Mucosa of descending colon (tissue), 3 donors: ENCODE data around the gene NRG3. TPM values are rescaled to one million over a fixed set of nuclear protein-coding genes. Genes with fewer than 3 reads are reported as not detected.
A peak's percentile ranks its signal among the peaks of the same experiment; 100 is the strongest.
"Not testable (repeated sequence)": the region's sequence is repeated elsewhere in the genome, so short reads cannot be mapped to it uniquely, and the experiment has no call there.

Experiments
- ATAC-seq: fragments of 200-7000 bp; cut with Tn5 transposase; one replicate; pipeline ENCODE4 v1.9.1; 2020; ENCODE audit warnings: mild to moderate bottlenecking, moderate library complexity
- DNase-seq, 3 donors: peaks; one replicate each; pipeline ENCODE4 v3.0.0-alpha.2; 2020
- H3K36me3 ChIP-seq: fragments of 200-600 bp; one replicate; pipeline ENCODE4 v1.8.0; 2021; ENCODE audit warnings: low read depth, mild to moderate bottlenecking
- H3K4me1 ChIP-seq: fragments of 200-600 bp; one replicate; pipeline ENCODE4 v1.8.0; 2021; ENCODE audit warnings: low read depth, mild to moderate bottlenecking
- H3K4me3 ChIP-seq: fragments of 200-600 bp; one replicate; pipeline ENCODE4 v1.8.0; 2021; ENCODE audit warnings: mild to moderate bottlenecking
- H3K9me3 ChIP-seq: fragments of 200-600 bp; one replicate; pipeline ENCODE4 v1.8.0; 2021; ENCODE audit warnings: mild to moderate bottlenecking
- CTCF ChIP-seq: fragments of 200-600 bp; IDR thresholded peaks from one replicate; pipeline ENCODE4 v1.8.0; 2022; ENCODE audit warnings: antibody characterized with exemption, mild to moderate bottlenecking
- intact Hi-C, 2 donors: fragments of 100-400 bp; cut with DNase I in 1 of 2; cut with micrococcal nuclease in 1 of 2; formaldehyde crosslinking; loops; one replicate each; pipeline versions ENCODE4 v1.11.0 to v1.11.1; 2022; cut with DNase I, micrococcal nuclease
- total RNA-seq, 3 donors: library from RNA; stranded (reverse); fragmentation: NEBNext Ultra II Directional in 2 of 3; extraction: Animal tissue kit (Norgen Biotek cat#: 25700) in 2 of 3; gene quantifications; one replicate each; pipeline versions ENCODE4 v1.2.1 to v1.2.4, GENCODE V29; 2021 to 2023
- donor health status: DM: no; HTN: no; CAD: no; lungs with moderate emphysema.
- donor health status: DM: no; HTN: no; CAD: no.
- donor health status: DM: no; HTN: yes; CAD: no.

NRG3 gene
- total RNA-seq, 3 donors from 2014 or later = 0.12 to 0.73 (median 0.23) TPM

DNA sequence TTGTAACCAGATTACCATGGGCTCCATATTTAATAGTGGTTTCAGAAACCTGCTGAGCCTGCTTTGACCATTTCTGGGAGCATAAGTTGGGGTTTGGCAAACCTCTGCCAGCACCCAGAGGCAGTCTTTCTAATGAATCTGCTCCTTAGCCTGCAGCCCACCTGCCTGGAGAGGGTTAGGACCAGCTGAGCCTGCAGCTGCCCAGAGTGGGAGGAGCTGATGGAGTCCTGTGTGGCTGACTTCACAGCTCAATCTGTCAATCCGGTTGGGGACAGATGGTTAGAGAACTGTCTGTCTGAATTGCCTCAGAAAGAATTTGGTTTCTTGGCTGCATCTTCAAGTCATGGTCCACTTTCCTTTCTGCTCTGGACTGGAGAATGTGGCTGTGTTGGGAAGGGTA, 444.6 kb downstream of the NRG3 start:
- H3K36me3 ChIP-seq = no peaks in the 10 kb centered on the region
- no peak overlapping the region for H3K4me3 ChIP-seq
- H3K4me1 ChIP-seq = no peaks in the 10 kb centered on the region
- no peak for TF ChIP-seq CTCF
- no peaks in the 10 kb centered on the region for H3K9me3 ChIP-seq
- intact Hi-C loops = no loop called here
- no peak for DNase-seq
- ATAC-seq = no peak

GRCh38 chr10:82321724-82322123, 446.7 kb downstream of the NRG3 start:
- H3K36me3 ChIP-seq = no peaks in the 10 kb centered on the region
- no peaks in the 10 kb centered on the region for H3K9me3 ChIP-seq
- no peak overlapping the region for H3K4me3 ChIP-seq
- no peak for TF ChIP-seq CTCF
- intact Hi-C loops = no loop called here
- ATAC-seq (no peak), DNase-seq (no peak)
- no peaks in the 10 kb centered on the region for H3K4me1 ChIP-seq

DNA sequence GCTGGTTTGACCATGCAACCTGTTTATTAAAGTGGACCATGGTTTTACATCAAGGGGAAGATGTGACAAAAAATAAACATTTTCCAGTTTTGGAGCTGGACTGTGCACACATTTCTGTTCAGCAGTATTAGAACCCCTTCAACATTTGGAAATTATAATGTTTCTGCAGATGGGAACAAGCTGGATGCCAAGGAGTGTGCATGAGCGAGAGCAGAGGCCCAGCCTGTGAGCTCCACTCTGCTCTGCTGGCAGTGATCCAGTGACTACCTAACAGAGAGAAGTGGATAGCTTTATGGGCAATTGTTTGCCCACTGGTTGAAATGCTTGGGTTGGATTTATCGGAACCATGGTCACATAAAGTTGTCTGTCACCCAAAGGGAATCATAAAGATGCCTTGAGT, 456.7 kb downstream of the NRG3 start:
- Histone ChIP-seq H3K4me1 (no peaks in the 10 kb centered on the region), H3K36me3 (no peaks in the 10 kb centered on the region), H3K4me3 (no peak overlapping the region), H3K9me3 (no peaks in the 10 kb centered on the region)
- no peak for DNase-seq
- ATAC-seq = no peak
- intact Hi-C loops = no loop called here
- TF ChIP-seq CTCF = no peak

DNA sequence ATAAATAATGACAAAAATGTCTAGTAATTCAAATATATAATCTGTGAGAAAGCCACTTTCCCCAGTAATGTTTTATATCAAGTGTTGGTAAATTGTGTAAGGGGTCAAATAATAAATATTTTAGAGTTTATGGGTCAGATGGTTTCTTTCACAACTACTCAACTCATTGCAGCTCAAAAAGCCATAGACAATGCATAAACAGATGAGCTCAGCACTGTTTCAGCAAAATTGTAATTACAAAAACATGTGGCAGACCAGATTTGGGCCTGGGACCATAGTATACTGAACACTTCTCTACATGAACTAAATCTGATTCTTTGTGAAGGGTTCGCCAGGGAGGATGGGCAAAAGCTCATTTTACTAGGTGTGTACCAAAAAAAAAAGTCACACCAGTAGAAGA, 460.8 kb downstream of the NRG3 start:
- intact Hi-C loops = no loop called here

DNA sequence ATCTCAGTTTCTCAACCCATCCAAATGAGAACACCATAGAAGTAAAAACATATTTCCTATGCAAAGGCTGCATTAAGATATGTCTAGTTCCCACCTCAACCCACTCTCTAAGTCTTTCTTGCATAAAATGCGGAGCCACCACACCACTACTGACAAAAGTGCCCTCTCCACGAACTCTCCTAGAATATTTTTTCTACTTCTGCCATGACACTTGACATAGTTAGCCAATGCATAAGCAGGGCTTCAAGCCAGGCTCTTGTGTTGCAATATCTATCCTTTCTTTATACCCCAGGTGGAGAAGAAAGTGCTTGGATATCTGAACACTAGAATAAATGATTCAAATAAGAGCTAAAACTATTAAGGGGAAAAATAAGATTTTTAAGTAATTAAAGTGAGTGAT, 465.2 kb downstream of the NRG3 start:
- Histone ChIP-seq H3K4me1 (no peaks in the 10 kb centered on the region), H3K36me3 (no peaks in the 10 kb centered on the region), H3K4me3 (no peak overlapping the region), H3K9me3 (no peaks in the 10 kb centered on the region)
- DNase-seq (no peak), ATAC-seq (no peak)
- intact Hi-C loops = no loop called here
- no peak for TF ChIP-seq CTCF

More for the DNA sequence above, 460.8 kb downstream of the NRG3 start:
- Histone ChIP-seq H3K4me1 (no peaks in the 10 kb centered on the region), H3K36me3 (no peaks in the 10 kb centered on the region), H3K9me3 (no peaks in the 10 kb centered on the region), H3K4me3 (no peak overlapping the region)
- TF ChIP-seq CTCF = no peak
- no peak for ATAC-seq
- no peak for DNase-seq

DNA sequence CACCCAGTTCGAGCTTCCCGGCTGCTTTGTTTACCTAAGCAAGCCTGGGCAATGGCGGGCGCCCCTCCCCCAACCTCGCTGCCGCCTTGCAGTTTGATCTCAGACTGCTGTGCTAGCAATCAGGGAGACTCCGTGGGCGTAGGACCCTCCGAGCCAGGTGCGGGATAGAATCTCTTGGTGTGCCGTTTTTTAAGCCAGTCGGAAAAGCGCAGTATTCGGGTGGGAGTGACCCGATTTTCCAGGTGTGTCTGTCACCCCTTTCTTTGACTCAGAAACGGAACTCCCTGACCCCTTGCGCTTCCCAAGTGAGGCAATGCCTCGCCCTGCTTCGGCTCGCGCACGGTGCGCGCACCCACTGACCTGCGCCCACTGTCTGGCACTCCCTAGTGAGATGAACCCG, 474.6 kb downstream of the NRG3 start:
- H3K36me3 ChIP-seq, ATAC-seq, H3K4me3 ChIP-seq, H3K4me1 ChIP-seq, intact Hi-C loops, H3K9me3 ChIP-seq: not testable (repeated sequence)
- DNase-seq = peak in 2 of 3 donors; percentile 22 to 60
